ENCODE results near the gene GALE. TPM values are rescaled to one million over a fixed set of nuclear protein-coding genes. Genes with fewer than 3 reads are reported as not detected.
A peak's percentile ranks its signal among the peaks of the same experiment; 100 is the strongest.

GALE gene
- total RNA-seq, 1 donor from 2014 or later = 108 TPM

GRCh38 chr1:23814016-23814415 lies 13.5 kb upstream of the GALE start:
- Histone ChIP-seq H3K27me3 (ENCODE audit: control insufficient read depth, insufficient read depth, low read length) (no peaks in the 10 kb centered on the region), H3K36me3 (ENCODE audit: control insufficient read depth, insufficient read depth, low read length) (peaks cover 8% of the 10 kb centered on the region), H3K4me3 (ENCODE audit: low read depth, low read length) (no peak overlapping the region)
- DNase-seq (ENCODE audit: low read depth) (no peak), FAIRE-seq (no peak)
- no peak for TF ChIP-seq CTCF (IDR thresholded peaks at IDR 0.05; ENCODE audit: insufficient read depth, low read length, severe bottlenecking)

DNA sequence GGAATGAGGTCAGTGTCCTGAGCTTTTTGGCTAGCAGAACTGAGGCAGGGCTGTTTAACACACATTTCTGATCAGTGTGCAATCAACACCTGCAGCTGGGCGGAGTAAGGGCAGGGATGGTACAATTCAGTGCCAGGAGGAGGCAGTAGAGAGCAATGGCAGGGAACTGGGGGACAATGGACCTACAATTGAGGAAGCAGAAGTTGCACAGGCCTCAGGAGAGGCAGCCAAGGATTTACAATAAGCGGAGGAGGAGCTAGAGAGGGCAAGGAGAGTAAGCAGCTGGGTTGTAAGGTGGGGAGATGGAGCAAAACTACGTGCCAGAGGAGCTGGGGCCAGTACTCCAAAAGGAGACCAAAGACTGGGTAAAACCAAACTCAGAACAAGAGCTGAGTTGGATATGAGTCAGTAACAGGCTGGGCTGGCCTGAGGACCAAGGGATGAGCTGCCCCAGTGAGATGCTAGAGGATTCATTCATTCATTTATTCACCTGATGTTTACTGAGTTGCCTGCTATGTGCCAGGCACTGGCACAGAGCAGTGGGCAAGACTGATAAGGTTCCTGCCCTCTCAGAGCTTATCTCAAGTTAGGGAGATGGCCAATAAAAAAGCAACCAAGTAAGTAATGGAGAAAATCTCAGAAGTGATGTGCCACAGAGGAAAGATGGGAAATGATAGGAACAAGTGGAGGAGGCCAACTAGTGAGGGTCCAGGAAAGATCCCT lies 10.4 kb upstream of the GALE start:
- FAIRE-seq = peak; percentile 94
- peak; percentile 80 for TF ChIP-seq CTCF (IDR thresholded peaks at IDR 0.05; ENCODE audit: insufficient read depth, low read length, severe bottlenecking)
- no peak overlapping the region for H3K4me3 ChIP-seq (ENCODE audit: low read depth, low read length)
- H3K27me3 ChIP-seq (ENCODE audit: control insufficient read depth, insufficient read depth, low read length) = no peaks in the 10 kb centered on the region
- DNase-seq (ENCODE audit: low read depth) = peak; percentile 57
- peaks cover 8% of the 10 kb centered on the region for H3K36me3 ChIP-seq (ENCODE audit: control insufficient read depth, insufficient read depth, low read length)

GRCh38 chr1:23809751-23810171 lies 9.2 kb upstream of the GALE start:
- Histone ChIP-seq H3K27me3 (ENCODE audit: control insufficient read depth, insufficient read depth, low read length) (no peaks in the 10 kb centered on the region), H3K36me3 (ENCODE audit: control insufficient read depth, insufficient read depth, low read length) (peaks cover 10% of the 10 kb centered on the region), H3K4me3 (ENCODE audit: low read depth, low read length) (no peak overlapping the region)
- FAIRE-seq (no peak), DNase-seq (ENCODE audit: low read depth) (peak; percentile 51)
- TF ChIP-seq CTCF (IDR thresholded peaks at IDR 0.05; ENCODE audit: insufficient read depth, low read length, severe bottlenecking) = peak; percentile 94

DNA sequence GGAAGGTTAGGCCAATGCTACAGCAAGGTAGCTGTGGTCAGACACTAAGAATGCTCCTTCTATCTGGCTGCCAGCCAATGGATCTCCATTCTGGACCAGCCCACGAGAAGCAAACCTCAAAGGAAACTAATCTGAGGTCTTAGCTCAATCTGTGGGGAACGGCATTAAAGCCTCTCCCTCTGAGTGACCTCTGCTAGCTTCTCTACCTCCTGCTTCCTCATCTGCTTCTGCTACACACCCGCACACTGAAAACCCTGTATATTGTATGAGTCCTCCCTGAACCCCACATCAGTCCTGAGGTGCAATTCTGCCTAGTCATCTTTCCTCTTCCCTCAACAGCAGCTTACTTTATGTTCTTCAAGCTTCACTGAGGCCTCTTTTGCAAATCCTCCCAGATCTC lies 6.9 kb upstream of the GALE start:
- TF ChIP-seq CTCF (IDR thresholded peaks at IDR 0.05; ENCODE audit: insufficient read depth, low read length, severe bottlenecking) = no peak
- Histone ChIP-seq H3K4me3 (ENCODE audit: low read depth, low read length) (no peak overlapping the region), H3K27me3 (ENCODE audit: control insufficient read depth, insufficient read depth, low read length) (no peaks in the 10 kb centered on the region), H3K36me3 (ENCODE audit: control insufficient read depth, insufficient read depth, low read length) (peaks cover 9% of the 10 kb centered on the region)
- DNase-seq (ENCODE audit: low read depth) (no peak), FAIRE-seq (peak; percentile 55)

DNA sequence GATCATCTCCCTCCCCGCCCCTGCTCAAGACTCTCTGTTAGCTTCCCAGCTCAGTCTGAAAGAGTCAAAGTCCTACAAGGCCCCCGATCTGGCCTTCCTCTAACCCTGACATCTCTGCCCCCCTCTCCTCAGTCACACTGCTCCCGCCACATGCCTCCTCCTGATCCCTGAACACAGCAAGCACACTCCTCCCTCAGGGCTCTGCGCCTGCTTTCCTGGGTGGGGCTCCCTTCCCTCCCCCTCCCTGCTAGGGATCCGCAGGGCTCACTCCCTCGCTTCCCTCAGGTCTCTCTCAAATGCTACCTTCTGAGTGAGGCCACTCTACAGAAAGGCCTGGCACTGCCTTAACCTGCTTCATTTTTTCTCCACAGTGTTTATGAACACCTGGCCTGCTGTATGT lies 5.7 kb upstream of the GALE start:
- H3K27me3 ChIP-seq (ENCODE audit: control insufficient read depth, insufficient read depth, low read length) = no peaks in the 10 kb centered on the region
- TF ChIP-seq CTCF (IDR thresholded peaks at IDR 0.05; ENCODE audit: insufficient read depth, low read length, severe bottlenecking) = no peak
- FAIRE-seq = no peak
- DNase-seq (ENCODE audit: low read depth) = no peak
- peaks cover 8% of the 10 kb centered on the region for H3K36me3 ChIP-seq (ENCODE audit: control insufficient read depth, insufficient read depth, low read length)
- no peak overlapping the region for H3K4me3 ChIP-seq (ENCODE audit: low read depth, low read length)

GRCh38 chr1:23805025-23805424 lies 4.5 kb upstream of the GALE start:
- H3K27me3 ChIP-seq (ENCODE audit: control insufficient read depth, insufficient read depth, low read length) = no peaks in the 10 kb centered on the region
- H3K36me3 ChIP-seq (ENCODE audit: control insufficient read depth, insufficient read depth, low read length) = peaks cover 8% of the 10 kb centered on the region
- TF ChIP-seq CTCF (IDR thresholded peaks at IDR 0.05; ENCODE audit: insufficient read depth, low read length, severe bottlenecking) = no peak
- no peak for FAIRE-seq
- no peak for DNase-seq (ENCODE audit: low read depth)
- H3K4me3 ChIP-seq (ENCODE audit: low read depth, low read length) = no peak overlapping the region

All from bronchial epithelial cell (primary cell).